Measurements from ENCODE around the gene ZBED5.
"Not testable (repeated sequence)": the region's sequence is repeated elsewhere in the genome, so short reads cannot be mapped to it uniquely, and the experiment has no call there.

The ZBED5 gene

DNA sequence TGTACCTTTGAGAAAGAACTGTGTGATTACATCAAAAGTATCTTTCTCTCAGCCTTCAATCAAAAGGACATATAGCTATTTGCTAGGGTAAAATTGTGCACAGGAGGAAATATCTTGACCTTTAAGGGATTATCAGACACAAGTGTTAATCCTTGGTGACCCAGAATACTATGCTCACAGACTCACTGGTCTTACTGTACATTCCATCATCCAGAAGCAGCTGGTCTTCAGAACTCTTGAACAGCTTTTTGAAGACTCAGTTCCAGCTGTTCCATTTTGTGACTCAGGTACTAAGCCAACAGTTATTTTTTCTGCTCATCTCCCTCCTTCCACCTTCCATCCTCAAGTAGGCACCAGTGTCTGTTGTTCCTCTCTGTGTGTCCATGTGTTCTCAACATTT lies 19.8 kb downstream of the ZBED5 start:
- no peak for DNase-seq (ENCODE audit: low spot score)

DNA sequence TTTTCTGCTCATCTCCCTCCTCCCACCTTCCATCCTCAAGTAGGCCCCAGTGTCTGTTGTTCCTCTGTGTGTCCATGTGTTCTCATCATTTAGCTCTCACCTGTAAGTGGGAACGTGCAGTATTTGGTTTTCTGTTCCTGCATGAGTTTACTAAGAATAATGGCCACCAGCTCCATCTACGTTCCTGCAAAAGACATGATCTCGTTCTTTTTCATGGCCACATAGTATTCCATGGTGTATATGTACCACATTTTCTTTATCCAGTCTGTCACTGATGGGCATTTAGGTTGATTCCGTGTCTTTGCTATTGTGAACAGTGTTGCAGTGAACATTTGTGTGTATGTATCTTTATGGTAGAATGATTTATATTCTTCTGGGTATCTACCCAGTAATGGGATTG lies 21.0 kb downstream of the ZBED5 start:
- not testable (repeated sequence) for DNase-seq (ENCODE audit: low spot score)

DNA sequence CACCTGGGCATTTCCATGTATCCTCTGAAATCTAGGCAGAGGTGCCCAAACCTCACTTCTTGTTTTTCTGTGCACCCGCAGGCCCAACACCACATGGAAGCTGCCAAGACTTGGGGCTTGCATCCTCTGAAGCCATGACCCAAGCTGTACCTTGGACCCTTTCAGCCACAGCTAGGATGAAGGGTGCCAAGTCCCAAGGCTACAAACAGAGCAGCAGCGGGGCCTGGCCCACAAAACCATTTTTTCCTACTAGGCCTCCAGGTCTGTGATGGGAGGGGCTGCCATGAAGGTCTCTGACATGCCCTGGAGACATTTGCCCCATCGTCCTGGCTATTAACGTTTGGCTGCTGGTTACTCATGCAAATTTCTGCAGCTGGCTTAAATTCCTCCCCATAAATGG lies 28.7 kb downstream of the ZBED5 start:
- DNase-seq (ENCODE audit: low spot score): no peak

DNA sequence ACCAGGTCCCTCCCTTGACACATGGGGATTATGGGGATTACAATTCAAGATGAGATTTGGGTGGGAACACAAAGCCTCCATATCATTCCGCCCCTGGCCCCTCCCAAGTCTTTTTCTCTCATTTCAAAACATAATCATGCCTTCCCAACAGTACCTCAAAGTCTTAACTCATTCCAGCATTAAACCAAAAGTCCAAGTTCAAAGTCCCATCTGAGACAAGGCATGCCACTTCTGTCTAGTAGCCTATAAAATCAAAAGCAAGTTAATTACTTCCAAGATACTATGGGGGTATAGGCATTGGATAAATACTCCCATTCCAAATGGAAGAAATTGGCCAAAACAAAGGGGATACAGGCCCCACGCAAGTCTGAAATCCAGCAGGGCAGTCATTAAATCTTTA lies 29.5 kb downstream of the ZBED5 start:
- no peak for DNase-seq (ENCODE audit: low spot score)

DNA sequence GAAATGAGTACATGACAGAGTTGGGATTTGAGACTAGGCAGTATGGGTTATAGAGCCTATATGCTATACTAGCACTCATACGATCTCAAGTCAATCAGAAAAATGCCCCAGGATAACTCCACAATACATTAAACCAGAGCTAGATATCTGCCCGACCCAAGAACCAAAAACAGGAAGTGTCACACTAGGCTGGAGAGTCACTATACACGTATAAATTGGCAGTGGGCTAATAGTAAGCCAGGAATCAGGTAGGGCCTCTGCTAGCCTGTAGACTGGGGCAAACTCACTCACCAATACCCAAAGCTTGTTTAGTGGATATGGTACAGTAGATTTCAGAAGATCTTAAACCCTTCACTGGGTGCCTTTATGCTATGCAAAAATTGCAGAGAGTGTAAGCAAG lies 33.0 kb downstream of the ZBED5 start:
- DNase-seq (ENCODE audit: low spot score): no peak

DNA sequence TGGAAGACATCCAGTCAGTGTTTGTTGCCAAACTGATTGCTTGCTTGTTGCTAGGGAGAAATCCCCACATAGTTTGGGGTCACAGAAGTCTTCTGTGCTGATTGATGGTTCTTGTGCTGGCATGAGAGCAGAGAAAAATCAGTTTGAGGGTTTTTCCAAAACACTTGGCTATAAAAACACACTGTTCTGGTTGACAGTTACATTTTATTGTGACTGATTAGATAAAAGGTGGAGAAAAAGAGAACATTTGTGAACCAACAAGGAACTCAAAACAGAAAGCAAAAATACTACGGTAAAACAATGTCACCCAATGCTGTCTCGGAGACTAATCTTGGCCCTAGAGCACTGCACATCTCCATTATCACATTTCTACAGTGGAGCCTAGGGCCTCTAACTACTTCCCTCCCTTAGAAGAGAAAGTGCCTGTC lies 34.7 kb downstream of the ZBED5 start:
- DNase-seq (ENCODE audit: low spot score): no peak

DNA sequence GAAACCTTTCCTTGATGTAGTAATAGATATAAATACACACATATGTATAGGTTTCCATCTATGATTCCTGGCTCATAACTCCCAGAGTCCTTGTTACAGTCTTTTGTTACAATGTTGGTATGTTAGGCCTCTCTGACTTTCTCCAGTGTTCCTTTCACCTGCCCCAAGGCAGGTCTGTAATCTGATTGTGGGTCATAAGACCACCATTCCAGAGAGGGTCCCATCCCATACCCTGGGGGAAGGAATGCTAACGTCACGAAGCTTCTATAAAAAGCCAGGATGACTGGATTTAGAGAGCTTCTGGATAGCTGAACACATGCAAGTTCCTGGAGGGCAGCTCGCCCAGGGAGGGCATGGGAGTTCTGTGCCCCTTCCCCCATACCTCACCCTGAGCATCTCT lies 35.4 kb downstream of the ZBED5 start:
- DNase-seq (ENCODE audit: low spot score): not testable (repeated sequence)

DNA sequence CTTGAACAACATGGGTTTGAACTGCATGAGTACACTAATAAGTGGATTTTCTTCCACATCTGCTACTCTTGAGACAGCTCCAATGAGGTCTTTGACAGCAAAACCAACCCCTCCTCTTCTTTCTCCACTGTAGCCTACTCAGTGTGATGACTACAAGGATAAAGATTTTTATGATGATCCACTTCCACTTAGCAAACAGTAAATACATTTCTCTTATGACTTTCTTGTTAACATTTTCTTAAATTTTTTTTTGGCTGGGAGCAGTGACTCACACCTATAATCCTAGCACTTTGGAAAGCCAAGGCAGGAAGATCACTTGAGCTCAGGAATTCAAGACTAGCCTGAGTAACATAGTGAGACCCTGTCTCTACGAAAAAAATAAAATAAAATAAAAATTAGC lies 39.3 kb downstream of the ZBED5 start:
- no peak for DNase-seq (ENCODE audit: low spot score)

DNA sequence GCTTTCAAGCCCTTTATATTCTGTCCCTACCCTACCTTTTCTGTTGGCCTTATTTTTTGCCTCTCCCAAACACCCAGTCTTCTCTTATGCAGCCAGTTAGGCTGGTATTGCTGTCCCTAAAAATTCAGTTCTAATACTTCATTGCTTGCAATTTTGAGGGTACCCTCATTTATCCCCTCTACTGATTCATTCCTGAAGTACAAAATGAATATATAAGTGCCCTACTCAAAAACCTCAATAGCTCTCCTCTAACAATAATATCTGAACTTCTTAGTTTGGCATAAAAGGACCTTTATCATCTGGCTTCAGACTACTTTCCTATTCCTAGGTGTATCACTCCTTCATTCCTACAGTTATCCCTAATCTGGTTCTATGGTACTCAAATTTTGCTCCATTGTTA lies 43.9 kb downstream of the ZBED5 start:
- DNase-seq (ENCODE audit: low spot score): no peak

DNA sequence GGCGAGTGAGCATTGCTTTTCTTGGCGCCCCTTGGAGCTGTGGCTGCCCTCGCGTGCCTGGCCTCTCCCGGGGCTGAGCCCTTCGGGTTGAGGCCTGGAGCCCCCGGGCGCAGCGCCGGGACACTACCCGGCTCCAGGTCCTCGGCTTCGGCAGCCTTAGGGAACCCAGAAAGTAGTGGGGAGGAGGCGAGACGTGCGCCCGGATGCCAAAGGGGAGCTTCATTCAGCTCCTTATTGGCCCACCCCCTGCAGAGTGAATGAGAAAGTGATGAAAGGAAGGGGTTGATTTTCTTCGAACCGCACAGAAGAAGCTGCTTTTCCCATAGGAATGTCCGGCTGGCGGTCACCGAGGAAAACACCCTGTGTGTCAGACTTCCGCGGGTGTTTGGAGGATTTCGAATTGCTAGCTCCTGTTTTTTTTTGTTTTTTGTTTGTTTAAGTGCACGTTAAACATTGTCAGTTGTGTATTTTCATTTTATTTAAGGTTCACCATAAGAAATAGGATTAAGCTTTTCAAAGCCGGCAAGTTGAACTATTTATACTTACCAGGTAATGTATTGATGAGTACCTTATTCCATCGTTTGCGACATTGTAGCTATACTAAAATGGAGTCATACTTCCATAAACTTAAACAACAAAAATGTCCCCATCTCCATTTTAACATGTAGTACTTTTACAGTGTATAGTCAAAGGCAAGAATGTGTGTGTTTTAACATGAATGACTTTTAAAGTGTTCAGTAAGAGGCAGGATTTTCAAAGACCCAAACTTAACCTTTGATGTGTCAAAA lies 48.3 kb downstream of the ZBED5 start:
- DNase-seq (ENCODE audit: low spot score): peak; percentile 73

DNA sequence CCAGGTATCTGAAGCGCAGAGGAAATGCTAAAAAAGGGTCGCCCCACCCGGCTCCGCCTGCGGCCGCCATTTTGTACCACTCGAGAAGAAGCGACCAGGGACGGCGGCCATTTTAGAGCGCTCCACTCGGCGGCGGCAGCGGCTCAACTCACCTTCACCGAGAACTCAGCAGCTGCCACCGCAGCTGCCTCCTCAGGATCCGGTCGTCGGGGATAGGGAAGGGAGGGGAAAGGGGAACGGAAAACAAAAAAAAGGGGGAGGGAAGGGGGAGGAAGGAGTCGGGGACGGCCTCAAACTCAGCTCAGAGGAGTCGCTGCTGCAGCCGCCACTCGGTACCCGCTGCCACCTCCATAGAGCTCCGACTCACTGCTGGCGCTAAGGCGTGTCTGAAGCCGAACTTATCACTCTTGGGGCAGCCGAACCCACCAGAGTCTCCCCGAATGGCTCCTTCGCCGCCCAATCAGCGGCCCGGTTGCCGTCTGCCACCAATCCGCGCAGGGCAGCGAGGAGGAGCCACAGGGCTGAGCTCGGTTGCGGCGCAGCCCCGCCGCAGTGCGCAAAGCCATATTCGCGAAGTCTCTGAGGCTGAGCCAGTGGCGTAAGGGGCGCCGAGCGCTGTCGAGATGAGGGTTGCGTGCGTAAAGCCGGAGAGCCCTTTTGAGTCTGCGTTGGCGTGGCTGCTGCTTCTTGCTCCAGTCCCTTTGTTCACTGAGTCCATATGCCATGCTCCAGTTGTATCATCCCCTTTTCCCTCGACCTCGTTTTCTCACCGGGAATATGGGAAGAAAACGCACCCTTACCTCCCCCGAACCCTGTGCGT lies 49.1 kb downstream of the ZBED5 start, which contains the start of gene EIF4G2:
Gene EIF4G2, minus strand, starts transcription at position 374 of the 820 bp plus-strand sequence.
- DNase-seq (ENCODE audit: low spot score): peak; percentile 99

DNA sequence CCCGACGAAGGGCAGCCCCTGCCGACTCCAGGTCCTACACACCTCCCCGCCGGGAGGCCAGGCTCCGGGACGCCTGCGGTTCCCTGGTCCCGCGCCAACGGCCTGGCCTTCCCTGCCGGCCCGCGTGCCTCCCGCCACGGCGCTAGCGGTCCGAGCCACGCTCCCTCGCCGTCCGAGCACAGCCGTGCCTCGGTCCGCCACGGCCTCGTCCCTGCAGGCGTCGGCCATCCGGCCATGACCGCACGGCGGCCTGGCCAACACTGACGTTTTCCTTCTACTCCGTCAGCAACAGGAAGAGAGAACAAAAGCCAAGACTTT lies 49.7 kb downstream of the ZBED5 start:
- no peak for DNase-seq (ENCODE audit: low spot score)

DNA sequence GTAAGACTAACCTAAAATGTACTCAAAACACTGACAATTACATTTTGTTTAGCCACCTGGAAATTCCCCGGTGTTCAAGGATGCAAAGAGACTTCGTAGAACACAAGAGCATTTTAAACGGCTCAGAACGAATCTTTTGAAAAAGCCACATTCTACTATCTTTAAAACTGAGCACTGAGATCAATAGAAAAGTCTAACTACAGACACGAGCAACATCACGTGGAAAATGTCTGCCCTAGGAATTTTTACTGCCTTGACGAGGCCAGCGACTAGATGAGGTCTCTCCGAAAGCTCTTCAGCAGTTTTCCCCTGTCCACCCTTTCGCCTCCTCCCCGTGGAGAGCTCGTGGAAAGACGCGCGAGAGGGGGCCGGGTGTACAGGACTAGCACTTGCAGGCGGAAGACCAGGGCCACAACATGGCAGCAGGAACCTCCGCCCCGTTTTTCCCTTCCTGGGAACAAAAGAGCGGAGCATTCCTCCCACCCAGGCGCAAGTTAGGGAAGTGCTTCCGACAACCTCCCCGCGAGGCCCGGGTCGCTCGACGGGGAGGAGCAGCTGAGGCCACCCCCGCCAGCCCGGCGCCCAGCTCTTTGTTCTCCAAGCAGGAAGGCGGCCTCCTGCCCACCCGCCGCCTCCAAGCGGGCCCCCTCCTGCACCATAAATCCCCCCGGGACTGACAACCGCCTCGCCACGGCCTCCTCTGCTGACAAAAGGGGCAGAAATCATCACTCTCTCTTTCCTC lies 50.2 kb downstream of the ZBED5 start:
- peak; percentile 57 for DNase-seq (ENCODE audit: low spot score)

DNA sequence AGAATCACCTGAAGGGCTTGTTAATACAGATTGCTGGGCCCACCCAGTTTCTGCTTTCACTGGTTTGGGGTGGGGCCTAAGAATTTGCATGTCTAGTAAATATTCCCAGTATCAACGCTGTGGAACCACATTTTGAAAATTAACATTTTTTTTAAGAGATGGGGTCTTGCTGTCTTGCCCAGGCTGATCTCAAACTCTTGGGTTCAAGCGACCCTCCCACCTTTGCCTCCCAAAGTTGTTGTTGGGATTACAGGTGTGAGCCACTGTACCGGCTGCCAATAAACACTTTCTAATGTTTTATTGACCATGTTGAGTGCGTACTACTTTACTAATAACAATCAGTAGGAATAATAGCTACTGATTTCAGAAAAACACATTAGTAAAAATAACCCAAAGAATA lies 51.6 kb downstream of the ZBED5 start:
- no peak for DNase-seq (ENCODE audit: low spot score)

DNA sequence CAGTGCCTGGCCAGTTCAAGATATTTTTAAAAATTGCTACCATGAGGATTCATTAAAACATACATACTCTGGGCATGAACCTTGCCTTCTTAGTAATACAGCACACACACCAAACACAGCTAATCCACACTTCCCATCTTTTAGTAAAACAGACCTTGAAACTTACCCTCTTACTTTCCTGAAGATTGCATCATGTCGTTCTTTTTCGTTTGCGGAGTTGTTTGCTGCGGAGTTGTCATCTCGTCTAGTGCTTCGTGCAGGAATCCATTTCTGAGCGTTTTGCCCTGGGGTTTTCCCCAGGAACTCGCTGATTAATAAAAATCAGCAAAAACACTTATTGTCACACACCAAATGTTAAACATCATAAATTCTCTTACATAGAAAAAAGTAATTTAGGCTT lies 52.1 kb downstream of the ZBED5 start:
- DNase-seq (ENCODE audit: low spot score): no peak

DNA sequence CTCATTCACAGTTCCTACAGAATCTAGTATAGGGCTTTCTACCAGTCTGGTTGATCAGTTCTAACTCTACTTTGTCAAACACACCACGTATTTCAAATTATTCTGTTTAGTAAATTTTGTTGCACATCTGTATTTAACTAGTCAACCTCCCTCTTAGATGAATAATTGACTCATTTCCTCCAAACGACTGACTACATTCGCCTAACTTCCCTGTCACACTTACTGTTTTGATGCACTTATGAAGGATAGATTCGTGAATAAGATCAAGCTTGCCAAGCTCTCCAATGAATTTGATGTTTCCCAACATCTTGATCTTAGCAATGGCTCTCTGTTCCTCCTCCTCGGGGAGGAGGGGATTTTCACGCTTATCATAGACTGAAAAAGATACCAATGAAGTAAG lies 54.2 kb downstream of the ZBED5 start:
- no peak for DNase-seq (ENCODE audit: low spot score)

Measured in SW480 (cell line).